K562 (cell line): ENCODE results near the gene UHRF1. TPM values are rescaled to one million over a fixed set of nuclear protein-coding genes. Genes with fewer than 3 reads are reported as not detected.

Source experiments
- ATAC-seq: fragments of 200-7000 bp; cut with Tn5 transposase; 3 replicates; pipeline ENCODE4 v1.9.1; 2020; ENCODE audit warnings: moderate library complexity
- BruUV-seq: library from RNA; stranded (reverse); fragments of 400-500 nt; replicated peaks from 2 replicates; lab custom pipeline; 2021; lab: Mats Ljungman, UMichigan
- CTCF ChIA-PET: fragments of 300-600 bp; formaldehyde crosslinking; extraction: SDS; loops from one replicate; lab custom pipeline; 2021; ENCODE audit warnings: low intra/inter-chr PET ratio; lab: Yijun Ruan, JAX
- POLR2A ChIA-PET: fragments of 300-600, 350-650 bp; sonication (Branson Sonifier 250); formaldehyde crosslinking; extraction: SDS; loops from one replicate; lab custom pipeline; 2021; ENCODE audit warnings: antibody characterized with exemption, inconsistent platforms; lab: Yijun Ruan, JAX
- DNase-seq, 4 experiments: peaks; one replicate each; pipeline versions ENCODE4 v3.0.0 to v3.0.0-alpha.2; 2011 to 2018; ENCODE audit warnings: low spot score in 3 of 4, mixed read lengths in 3 of 4; ENCODE audit errors: extremely low read depth in 1 of 4
- FAIRE-seq: peaks from 2 replicates; lab custom pipeline; 2011; peaks lifted over from hg19 to GRCh38; lab: Jason Lieb, UNC
- H2AFZ ChIP-seq: 2 replicates; pipeline ENCODE4 v1.6.0; 2011; ENCODE audit warnings: low read depth, low read length, control low read depth, inconsistent platforms
- H3K27ac ChIP-seq: fragments of 200-600 bp; 3 replicates; pipeline ENCODE4 v1.8.0; 2011; ENCODE audit warnings: low read depth, mild to moderate bottlenecking, control low read depth, inconsistent platforms, low read length, moderate library complexity, mixed read lengths; ENCODE audit errors: extremely low read depth
- H3K27me3 ChIP-seq, 2 experiments: fragments of 300-600 bp in 1 of 2; 2 replicates in 1 of 2; 3 replicates in 1 of 2; pipeline versions ENCODE4 v1.6.0 to v1.8.0; 2011; ENCODE audit warnings: inconsistent platforms in 2 of 2, low read length in 2 of 2, mild to moderate bottlenecking in 1 of 2, mixed read lengths in 1 of 2, moderate library complexity in 1 of 2; ENCODE audit not compliant: control insufficient read depth in 2 of 2, insufficient read depth in 2 of 2
- H3K36me3 ChIP-seq: fragments of 300-600 bp; 3 replicates; pipeline ENCODE4 v1.8.0; 2011; ENCODE audit warnings: mild to moderate bottlenecking, low read length, inconsistent platforms; ENCODE audit not compliant: control insufficient read depth, insufficient read depth
- H3K4me1 ChIP-seq, 2 experiments: fragments of 200-600 bp in 1 of 2; replicated peaks in 1 of 2; 2 replicates in 1 of 2; 3 replicates in 1 of 2; pipeline versions ENCODE4 v1.5.1 to v1.8.0; 2011; ENCODE audit warnings: inconsistent platforms in 2 of 2, low read length in 2 of 2, mild to moderate bottlenecking in 1 of 2, mixed read lengths in 1 of 2, moderate library complexity in 1 of 2; ENCODE audit not compliant: control insufficient read depth in 2 of 2, insufficient read depth in 2 of 2
- H3K4me2 ChIP-seq: 2 replicates; pipeline ENCODE4 v1.6.1; 2011; ENCODE audit warnings: low read length, control low read depth, inconsistent platforms, mixed read lengths; ENCODE audit not compliant: insufficient read depth
- H3K4me3 ChIP-seq: fragments of 200-600 bp; sonication (generic), shearing (Covaris generic); 2 replicates; pipeline ENCODE4 v1.5.1; 2016; ENCODE audit warnings: control low read depth, inconsistent platforms
- H3K79me2 ChIP-seq: fragments of 200-600 bp; 3 replicates; pipeline ENCODE4 v1.8.0; 2011; ENCODE audit warnings: low read length, inconsistent platforms; ENCODE audit not compliant: control insufficient read depth, insufficient read depth
- H3K9ac ChIP-seq, 2 experiments: 2 replicates each; pipeline versions ENCODE4 v1.6.0 to v1.6.1; 2011; ENCODE audit warnings: low read depth in 2 of 2, low read length in 2 of 2, control low read depth in 1 of 2, inconsistent platforms in 1 of 2, mild to moderate bottlenecking in 1 of 2, mixed read lengths in 1 of 2; ENCODE audit not compliant: insufficient read depth in 1 of 2
- H3K9me1 ChIP-seq: one replicate; pipeline ENCODE4 v1.6.0; 2011; ENCODE audit warnings: inconsistent platforms, mild to moderate bottlenecking, low read length, moderate library complexity; ENCODE audit not compliant: control insufficient read depth, insufficient read depth
- H3K9me3 ChIP-seq: replicated peaks from 2 replicates; pipeline ENCODE4 v1.5.1; 2011; ENCODE audit warnings: low read depth, low read length, inconsistent platforms; ENCODE audit not compliant: control insufficient read depth, insufficient read depth
- H4K20me1 ChIP-seq: replicated peaks from 2 replicates; pipeline ENCODE4 v1.6.1; 2011; ENCODE audit warnings: low read length, inconsistent platforms, mixed read lengths; ENCODE audit not compliant: control insufficient read depth, insufficient read depth
- BDP1 ChIP-seq: IDR thresholded peaks from 3 replicates; pipeline ENCODE4 v1.6.1; 2011; ENCODE audit not compliant: insufficient read length, insufficient read depth
- CTBP1 ChIP-seq: fragments of 450-650 bp; IDR thresholded peaks from 2 replicates; pipeline ENCODE4 v1.6.1; 2016; ENCODE audit warnings: borderline replicate concordance
- EP400 ChIP-seq: fragments of 450-650 bp; IDR thresholded peaks from 2 replicates; pipeline ENCODE4 v1.6.1; 2017; ENCODE audit warnings: antibody characterized with exemption, mild to moderate bottlenecking, moderate library complexity
- FOXK1 ChIP-seq: sonication (generic); formaldehyde crosslinking; IDR thresholded peaks from 2 replicates; pipeline ENCODE4 v1.8.0; 2022; ENCODE audit warnings: missing genetic modification reagents, mild to moderate bottlenecking, borderline replicate concordance
- JUND ChIP-seq, 2 experiments: IDR thresholded peaks; 2 replicates in 1 of 2; 3 replicates in 1 of 2; pipeline ENCODE4 v1.6.1; 2011; ENCODE audit warnings: borderline replicate concordance in 2 of 2, low read depth in 2 of 2, low read length in 2 of 2, improper control_type of control experiment in 1 of 2, missing biosample characterization in 1 of 2, missing genetic modification characterization in 1 of 2, missing genetic modification reagents in 1 of 2
- MCM5 ChIP-seq: fragments of 450-650 bp; IDR thresholded peaks from 2 replicates; pipeline ENCODE4 v1.6.1; 2016; ENCODE audit warnings: low read depth
- MEIS2 ChIP-seq: fragments of 450-650 bp; IDR thresholded peaks from 2 replicates; pipeline ENCODE4 v1.6.1; 2014; ENCODE audit warnings: mild to moderate bottlenecking; ENCODE audit not compliant: partially characterized antibody
- NR3C1 ChIP-seq: sonication (generic); formaldehyde crosslinking; IDR thresholded peaks from 2 replicates; pipeline ENCODE4 v1.8.1; 2022; ENCODE audit warnings: missing genetic modification reagents
- POLR2A ChIP-seq: fragments of 450-650 bp; conservative IDR thresholded peaks from 2 replicates; pipeline ENCODE4 v1.6.1; 2016
- SETDB1 ChIP-seq: IDR thresholded peaks from one replicate; pipeline ENCODE4 v1.6.1; 2012; ENCODE audit warnings: low read length, control low read depth, inconsistent platforms
- TAF1 ChIP-seq: IDR thresholded peaks from 2 replicates; pipeline ENCODE4 v1.6.1; 2011; ENCODE audit warnings: mild to moderate bottlenecking, low read length, moderate library complexity; ENCODE audit not compliant: insufficient read depth, control insufficient read depth, severe bottlenecking; ENCODE audit errors: extremely low read depth
- ZFP30 ChIP-seq: fragments of 250-450 bp; sonication (Bioruptor Pico); IDR thresholded peaks from 2 replicates; pipeline ENCODE4 v1.8.0; 2022; ENCODE audit warnings: moderate library complexity, mild to moderate bottlenecking, inconsistent platforms, borderline replicate concordance
- ZNF347 ChIP-seq: fragments of 450-650 bp; formaldehyde crosslinking; IDR thresholded peaks from 2 replicates; pipeline ENCODE4 v1.4.0; 2020; ENCODE audit warnings: low read depth, mild to moderate bottlenecking, moderate library complexity
- ZNF79 ChIP-seq: fragments of 250-450 bp; sonication (Bioruptor Pico); IDR thresholded peaks from 2 replicates; pipeline ENCODE4 v1.4.0; 2020; ENCODE audit warnings: low read depth, mild to moderate bottlenecking, moderate library complexity
- WGBS: fragments of 100-300 bp; shearing (Covaris generic); methylation state at CpG from one replicate; pipeline ENCODE4 v1.1.6; 2016; ENCODE audit warnings: low coverage, mixed read lengths; ENCODE audit not compliant: insufficient coverage; ENCODE audit errors: missing lambda C conversion rate; 5-methylcytosine and 5-hydroxymethylcytosine counted together
- in situ Hi-C: fragments of 300-500 bp; cut with MboI; formaldehyde crosslinking; loops from 4 replicates; pipeline ENCODE4 v1.15.0; 2018; ENCODE audit warnings: inconsistent platforms, mixed read lengths
- intact Hi-C: fragments of 100-400 bp; cut with micrococcal nuclease; formaldehyde crosslinking; loops from 2 replicates; pipeline ENCODE4 v1.14.2; 2022
- polyA plus RNA-seq, 8 experiments: library from polyadenylated mRNA; depleted of rRNA in 4 of 8; stranded (reverse) in 5 of 8; unstranded in 3 of 8; fragments of >200 nt; fragmentation: Nextera tagmentation in 2 of 8; fragmentation: Illumina TruSeq in 1 of 8; extraction: Ambion mirVana in 2 of 8; extraction: Trizol in 1 of 8; gene quantifications; 2 replicates each; pipeline versions ENCODE4 v1.2.1 to v1.2.3, GENCODE V29; 2011 to 2014; ENCODE audit warnings: inconsistent platforms in 1 of 8, missing spikeins in 1 of 8
- total RNA-seq, 7 experiments: library from RNA; depleted of rRNA in 6 of 7; stranded (reverse); fragments of >200 nt in 6 of 7; fragmentation: Illumina TruSeq in 2 of 7; extraction: Trizol in 2 of 7; gene quantifications; 2 replicates each; pipeline versions ENCODE4 v1.2.1 to v1.2.3, GENCODE V29; 2011 to 2021; ENCODE audit warnings: low replicate concordance in 1 of 7
- TF ChIP-seq, protein P1 (sequence below): sonication (generic); formaldehyde crosslinking; IDR thresholded peaks from 2 replicates; pipeline ENCODE4 v1.8.1; 2023; ENCODE audit warnings: mild to moderate bottlenecking, missing genetic modification reagents
- TF ChIP-seq, protein P2 (sequence below): sonication (generic); formaldehyde crosslinking; IDR thresholded peaks from 2 replicates; pipeline ENCODE4 v1.8.0; 2022; ENCODE audit warnings: missing genetic modification reagents, mild to moderate bottlenecking, moderate library complexity, borderline replicate concordance
- TF ChIP-seq, protein P3 (sequence below): fragments of 250-450 bp; sonication (Bioruptor Pico); IDR thresholded peaks from 2 replicates; pipeline ENCODE4 v1.5.1; 2021; ENCODE audit warnings: mild to moderate bottlenecking
- TF ChIP-seq, protein P4 (sequence below): fragments of 450-650 bp; IDR thresholded peaks from 2 replicates; pipeline ENCODE4 v1.6.1; 2017; ENCODE audit warnings: mild to moderate bottlenecking, moderate library complexity

UHRF1 gene
- total and polyA plus RNA-seq, 9 of the 15 experiments (the other 6 are each of a cell fraction or from before 2014, with no cell fraction given): 6.0 to 101 (median 30.9) TPM

DNA sequence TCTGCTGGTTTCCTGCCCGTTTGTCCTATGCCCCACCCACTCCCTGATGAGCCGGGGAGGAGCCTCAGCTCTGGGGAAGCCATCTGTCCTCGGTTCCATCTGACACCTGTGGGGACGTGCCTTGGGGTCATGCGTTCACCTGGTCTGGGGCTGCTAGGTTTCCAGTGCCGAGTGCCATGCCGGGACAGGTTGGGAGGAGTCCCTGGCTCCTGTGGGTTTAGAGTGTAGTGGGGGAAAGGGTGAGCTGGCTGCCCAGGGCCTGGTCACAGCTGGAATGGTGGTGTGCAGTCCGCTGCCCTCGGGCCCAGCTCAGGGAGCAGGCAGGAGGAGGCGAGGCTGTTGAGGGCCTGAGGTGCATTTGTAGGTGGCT lies 62.1 kb downstream of the UHRF1 start:
- BruUV-seq: no TSS peak
- Histone ChIP-seq H3K9me3 (no peaks in the 10 kb centered on the region), H3K36me3 (peaks cover 3% of the 10 kb centered on the region; the same call in 2 of the 3 replicates), H3K27me3 (no peaks in the 10 kb centered on the region; a peak in 1 of 5 replicates), H4K20me1 (peaks cover 42% of the 10 kb centered on the region), H3K4me3 (peak overlapping the region; percentile 61), H3K27ac (peak overlapping the region; percentile 59; the same call in 2 of the 3 replicates), H3K9ac (peak overlapping the region; percentile 56 to 96), H3K4me2 (peak overlapping the region; percentile 89), H3K9me1 (peaks cover 12% of the 10 kb centered on the region), H3K79me2 (peaks cover 67% of the 10 kb centered on the region), H3K4me1 (peaks cover 22 to 56% of the 10 kb centered on the region in 2 experiments; a peak in 4 of 5 replicates), H2AFZ (peak overlapping the region; percentile 61; the same call in 1 of the 2 replicates)
- DNase-seq: peak; percentile 66 to 69 (median 68)
- intact Hi-C loops: no loop called here
- FAIRE-seq: peak; percentile 84
- POLR2A ChIA-PET: interaction anchor here (0.6 to 3.2 kb wide), 6 partner anchors 11 to 1192 kb away, joined by 3 to 10 read pairs (median 3); no protein-coding TSS in a partner anchor
- WGBS: 19% methylated on average over 10 of the region's 10 CpGs
- in situ Hi-C loops: no loop called here
- peak; percentile 38 for ATAC-seq
- CTCF ChIA-PET: no interaction called here
- no peak for TF ChIP-seq JUND (IDR thresholded peaks at IDR 0.05; ENCODE audit: borderline replicate concordance, low read depth, low read length)
- no peak for TF ChIP-seq JUND (tag; IDR thresholded peaks at IDR 0.05; ENCODE audit: borderline replicate concordance, low read depth, low read length)
- no peak for TF ChIP-seq ZNF347 (CRISPR knock-in tag)
- no peak for TF ChIP-seq POLR2A
- TF ChIP-seq TAF1: no peak
- TF ChIP-seq SETDB1: no peak
- 0 out of 2 replicates have a peak, but pooled peaks have one; percentile 33 for TF ChIP-seq FOXK1
- TF ChIP-seq, protein P1, sequence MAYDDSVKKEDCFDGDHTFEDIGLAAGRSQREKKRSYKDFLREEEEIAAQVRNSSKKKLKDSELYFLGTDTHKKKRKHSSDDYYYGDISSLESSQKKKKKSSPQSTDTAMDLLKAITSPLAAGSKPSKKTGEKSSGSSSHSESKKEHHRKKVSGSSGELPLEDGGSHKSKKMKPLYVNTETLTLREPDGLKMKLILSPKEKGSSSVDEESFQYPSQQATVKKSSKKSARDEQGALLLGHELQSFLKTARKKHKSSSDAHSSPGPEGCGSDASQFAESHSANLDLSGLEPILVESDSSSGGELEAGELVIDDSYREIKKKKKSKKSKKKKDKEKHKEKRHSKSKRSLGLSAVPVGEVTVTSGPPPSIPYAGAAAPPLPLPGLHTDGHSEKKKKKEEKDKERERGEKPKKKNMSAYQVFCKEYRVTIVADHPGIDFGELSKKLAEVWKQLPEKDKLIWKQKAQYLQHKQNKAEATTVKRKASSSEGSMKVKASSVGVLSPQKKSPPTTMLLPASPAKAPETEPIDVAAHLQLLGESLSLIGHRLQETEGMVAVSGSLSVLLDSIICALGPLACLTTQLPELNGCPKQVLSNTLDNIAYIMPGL (CRISPR knock-in tag): no peak
- TF ChIP-seq ZFP30: no peak
- peak; percentile 11; the same call in 1 of the 2 replicates for TF ChIP-seq CTBP1
- TF ChIP-seq, protein P2, sequence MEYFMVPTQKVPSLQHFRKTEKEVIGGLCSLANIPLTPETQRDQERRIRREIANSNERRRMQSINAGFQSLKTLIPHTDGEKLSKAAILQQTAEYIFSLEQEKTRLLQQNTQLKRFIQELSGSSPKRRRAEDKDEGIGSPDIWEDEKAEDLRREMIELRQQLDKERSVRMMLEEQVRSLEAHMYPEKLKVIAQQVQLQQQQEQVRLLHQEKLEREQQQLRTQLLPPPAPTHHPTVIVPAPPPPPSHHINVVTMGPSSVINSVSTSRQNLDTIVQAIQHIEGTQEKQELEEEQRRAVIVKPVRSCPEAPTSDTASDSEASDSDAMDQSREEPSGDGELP (CRISPR knock-in tag): peak; percentile 41; the same call in 1 of the 2 replicates
- TF ChIP-seq MEIS2: peak; percentile 31
- TF ChIP-seq, protein P3, sequence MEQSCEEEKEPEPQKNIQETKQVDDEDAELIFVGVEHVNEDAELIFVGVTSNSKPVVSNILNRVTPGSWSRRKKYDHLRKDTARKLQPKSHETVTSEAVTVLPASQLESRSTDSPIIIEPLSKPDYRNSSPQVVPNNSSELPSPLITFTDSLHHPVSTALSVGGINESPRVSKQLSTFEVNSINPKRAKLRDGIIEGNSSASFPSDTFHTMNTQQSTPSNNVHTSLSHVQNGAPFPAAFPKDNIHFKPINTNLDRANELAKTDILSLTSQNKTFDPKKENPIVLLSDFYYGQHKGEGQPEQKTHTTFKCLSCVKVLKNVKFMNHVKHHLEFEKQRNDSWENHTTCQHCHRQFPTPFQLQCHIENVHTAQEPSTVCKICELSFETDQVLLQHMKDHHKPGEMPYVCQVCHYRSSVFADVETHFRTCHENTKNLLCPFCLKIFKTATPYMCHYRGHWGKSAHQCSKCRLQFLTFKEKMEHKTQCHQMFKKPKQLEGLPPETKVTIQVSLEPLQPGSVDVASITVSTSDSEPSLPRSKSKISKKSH: no peak
- TF ChIP-seq BDP1: no peak
- no peak for TF ChIP-seq MCM5
- no peak for TF ChIP-seq ZNF79 (CRISPR knock-in tag)
- no peak for TF ChIP-seq EP400
- TF ChIP-seq NR3C1 (CRISPR knock-in tag): no peak
- TF ChIP-seq, protein P4, sequence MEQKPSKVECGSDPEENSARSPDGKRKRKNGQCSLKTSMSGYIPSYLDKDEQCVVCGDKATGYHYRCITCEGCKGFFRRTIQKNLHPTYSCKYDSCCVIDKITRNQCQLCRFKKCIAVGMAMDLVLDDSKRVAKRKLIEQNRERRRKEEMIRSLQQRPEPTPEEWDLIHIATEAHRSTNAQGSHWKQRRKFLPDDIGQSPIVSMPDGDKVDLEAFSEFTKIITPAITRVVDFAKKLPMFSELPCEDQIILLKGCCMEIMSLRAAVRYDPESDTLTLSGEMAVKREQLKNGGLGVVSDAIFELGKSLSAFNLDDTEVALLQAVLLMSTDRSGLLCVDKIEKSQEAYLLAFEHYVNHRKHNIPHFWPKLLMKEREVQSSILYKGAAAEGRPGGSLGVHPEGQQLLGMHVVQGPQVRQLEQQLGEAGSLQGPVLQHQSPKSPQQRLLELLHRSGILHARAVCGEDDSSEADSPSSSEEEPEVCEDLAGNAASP: no peak
